Erythroblast (primary cell): ENCODE results near the gene JAZF1.

Experiments
- GATA1 ChIP-seq: IDR thresholded peaks from 2 replicates; pipeline ENCODE4 v1.6.1; 2011; ENCODE audit warnings: low read depth, mild to moderate bottlenecking, control low read depth, low read length, moderate library complexity
- POLR2A ChIP-seq: IDR thresholded peaks from 2 replicates; pipeline ENCODE4 v1.6.1; 2011; ENCODE audit warnings: mild to moderate bottlenecking, low read length

- TF ChIP-seq POLR2A (no peak), GATA1 (no peak)
Measured at GRCh38 chr7:28041508-28042314, 138.9 kb downstream of the JAZF1 start.
